GM10248 (cell line): ENCODE results near the gene MED13L.

Source experiments
- CTCF ChIA-PET: fragments of 300-600 bp; sonication (Branson Sonifier 250); formaldehyde crosslinking; extraction: SDS; loops from one replicate; lab custom pipeline; 2021; ENCODE audit warnings: antibody characterized with exemption; lab: Yijun Ruan, JAX
- POLR2A ChIA-PET: fragments of 350-650 bp; sonication (Branson Sonifier 250); formaldehyde crosslinking; extraction: SDS; loops from one replicate; lab custom pipeline; 2020; ENCODE audit warnings: antibody characterized with exemption; lab: Yijun Ruan, JAX
- DNase-seq: peaks from one replicate; pipeline ENCODE4 v3.0.0; 2012; ENCODE audit errors: extremely low spot score
- TF ChIP-seq, protein P1 (sequence below): IDR thresholded peaks from 2 replicates; pipeline ENCODE4 v1.5.1; 2012; ENCODE audit warnings: mild to moderate bottlenecking, low read depth; ENCODE audit errors: extremely low read depth, missing control alignments, control extremely low read depth

Gene MED13L

DNA sequence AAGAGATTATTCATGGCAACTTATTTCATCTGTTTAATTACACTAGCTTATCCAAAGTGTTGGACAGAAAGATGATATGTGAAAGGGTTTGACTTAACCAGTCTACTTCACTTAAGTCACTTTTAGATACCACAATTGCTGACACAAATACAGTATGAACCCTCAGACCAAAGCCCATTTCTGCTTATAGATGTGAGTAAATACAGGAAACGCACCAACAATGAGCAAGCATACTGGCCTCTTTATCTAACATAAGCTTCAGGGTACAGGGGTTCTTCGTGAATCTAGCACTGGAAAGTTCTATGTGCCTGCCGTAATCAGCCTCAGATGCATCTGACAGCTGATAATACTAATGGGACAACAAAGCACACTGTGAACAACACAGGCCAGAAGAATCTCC is 209.6 kb downstream of the MED13L start:
- DNase-seq, result no peak
- TF ChIP-seq, protein P1, sequence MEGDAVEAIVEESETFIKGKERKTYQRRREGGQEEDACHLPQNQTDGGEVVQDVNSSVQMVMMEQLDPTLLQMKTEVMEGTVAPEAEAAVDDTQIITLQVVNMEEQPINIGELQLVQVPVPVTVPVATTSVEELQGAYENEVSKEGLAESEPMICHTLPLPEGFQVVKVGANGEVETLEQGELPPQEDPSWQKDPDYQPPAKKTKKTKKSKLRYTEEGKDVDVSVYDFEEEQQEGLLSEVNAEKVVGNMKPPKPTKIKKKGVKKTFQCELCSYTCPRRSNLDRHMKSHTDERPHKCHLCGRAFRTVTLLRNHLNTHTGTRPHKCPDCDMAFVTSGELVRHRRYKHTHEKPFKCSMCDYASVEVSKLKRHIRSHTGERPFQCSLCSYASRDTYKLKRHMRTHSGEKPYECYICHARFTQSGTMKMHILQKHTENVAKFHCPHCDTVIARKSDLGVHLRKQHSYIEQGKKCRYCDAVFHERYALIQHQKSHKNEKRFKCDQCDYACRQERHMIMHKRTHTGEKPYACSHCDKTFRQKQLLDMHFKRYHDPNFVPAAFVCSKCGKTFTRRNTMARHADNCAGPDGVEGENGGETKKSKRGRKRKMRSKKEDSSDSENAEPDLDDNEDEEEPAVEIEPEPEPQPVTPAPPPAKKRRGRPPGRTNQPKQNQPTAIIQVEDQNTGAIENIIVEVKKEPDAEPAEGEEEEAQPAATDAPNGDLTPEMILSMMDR, result no peak
- CTCF ChIA-PET, result interaction anchor here (0.6 to 2.1 kb wide), 7 partner anchors 12 to 128 kb away, joined by 3 to 10 read pairs (median 3); no protein-coding TSS in a partner anchor
- POLR2A ChIA-PET, result no interaction called here

DNA sequence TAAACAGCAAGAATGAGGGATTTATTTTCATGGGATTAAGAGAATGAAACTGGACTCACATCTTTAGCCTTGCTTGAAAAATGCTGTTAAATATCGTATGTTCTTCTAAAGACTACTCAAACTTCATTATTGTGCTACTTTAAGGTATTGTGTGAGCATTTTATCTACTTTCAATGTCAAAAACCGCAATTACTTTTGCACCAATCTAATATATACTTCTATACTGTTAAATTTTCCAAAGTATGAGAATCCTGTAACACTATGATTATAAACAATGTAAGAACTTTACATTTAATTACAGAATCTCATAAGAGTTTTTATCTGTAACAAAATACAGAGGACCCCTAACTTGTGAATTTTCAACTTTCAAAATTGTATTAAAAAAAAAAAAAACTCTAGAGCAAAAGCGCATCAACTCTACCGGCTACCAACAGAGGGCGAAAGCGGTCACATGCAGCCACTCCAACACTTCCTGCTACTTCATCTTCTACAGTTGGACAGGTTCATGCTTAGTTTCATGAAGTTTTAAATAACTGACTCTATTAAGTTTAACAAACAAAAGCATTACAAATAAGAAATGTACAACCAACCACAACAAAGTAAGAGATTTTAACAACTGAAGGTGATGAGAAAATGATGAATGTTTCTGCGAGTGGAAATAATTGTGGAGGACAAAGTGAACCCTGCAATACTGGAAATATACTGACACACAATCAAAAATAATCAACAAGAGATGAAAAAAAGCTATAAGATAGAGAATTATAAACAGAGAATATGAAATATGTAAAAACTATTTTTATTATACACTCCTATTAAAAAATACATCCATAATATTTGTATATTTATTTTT is 210.9 kb downstream of the MED13L start:
- DNase-seq, result peak; percentile 32
- TF ChIP-seq, protein P1, result peak; percentile 66
- CTCF ChIA-PET, result interaction anchor here (0.7 to 2.1 kb wide), 11 partner anchors 9 to 607 kb away, joined by 3 to 10 read pairs (median 3); no protein-coding TSS in a partner anchor
- POLR2A ChIA-PET, result no interaction called here

DNA sequence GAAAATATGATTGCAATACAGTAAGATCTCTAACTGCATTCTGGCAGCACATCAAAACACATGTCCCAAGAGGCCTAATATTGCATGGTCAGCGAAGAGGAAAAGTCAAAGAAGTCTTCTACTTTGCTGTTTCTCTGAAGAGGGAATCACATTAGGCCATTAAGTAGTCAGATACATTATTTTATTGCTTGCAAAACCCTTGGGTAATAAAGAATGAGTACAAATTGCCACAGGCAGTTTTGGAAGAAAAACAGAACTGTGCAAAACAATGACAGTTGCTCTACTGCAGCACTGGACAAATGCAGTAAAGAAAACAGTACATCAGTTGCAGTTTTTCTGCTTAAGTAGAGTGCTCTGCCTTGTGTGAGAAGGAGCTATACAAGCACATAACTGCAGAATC is 211.9 kb downstream of the MED13L start:
- ChIA-PET POLR2A (no interaction called here), CTCF (interaction anchor here (0.9 to 1.4 kb wide), 9 partner anchors 8 to 608 kb away, joined by 3 to 5 read pairs (median 3); no protein-coding TSS in a partner anchor)
- TF ChIP-seq, protein P1, result no peak
- no peak for DNase-seq

DNA sequence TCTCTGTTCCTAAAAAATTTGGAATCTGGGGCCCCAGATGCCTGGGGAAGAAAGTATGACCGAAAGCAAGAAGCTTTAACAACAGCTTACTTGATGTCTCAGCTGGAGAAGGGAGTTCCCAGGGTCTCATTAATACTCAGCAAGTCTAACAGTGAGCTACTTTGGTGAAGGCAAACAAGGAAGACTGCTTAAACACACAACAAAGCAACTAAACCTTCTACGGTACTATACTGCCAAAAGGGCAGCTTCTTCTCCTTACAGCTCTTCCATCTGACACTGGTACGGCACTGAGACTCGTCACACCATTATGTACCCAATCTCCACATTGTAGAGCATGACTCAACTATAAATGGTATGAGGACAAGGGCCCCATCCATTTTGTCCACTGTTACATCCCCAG is 213.0 kb downstream of the MED13L start:
- TF ChIP-seq, protein P1, result no peak
- DNase-seq, result no peak
- ChIA-PET POLR2A (no interaction called here), CTCF (interaction anchor here (0.8 to 1.6 kb wide), 5 partner anchors 10 to 23 kb away, joined by 3 to 5 read pairs (median 4); no protein-coding TSS in a partner anchor)

DNA sequence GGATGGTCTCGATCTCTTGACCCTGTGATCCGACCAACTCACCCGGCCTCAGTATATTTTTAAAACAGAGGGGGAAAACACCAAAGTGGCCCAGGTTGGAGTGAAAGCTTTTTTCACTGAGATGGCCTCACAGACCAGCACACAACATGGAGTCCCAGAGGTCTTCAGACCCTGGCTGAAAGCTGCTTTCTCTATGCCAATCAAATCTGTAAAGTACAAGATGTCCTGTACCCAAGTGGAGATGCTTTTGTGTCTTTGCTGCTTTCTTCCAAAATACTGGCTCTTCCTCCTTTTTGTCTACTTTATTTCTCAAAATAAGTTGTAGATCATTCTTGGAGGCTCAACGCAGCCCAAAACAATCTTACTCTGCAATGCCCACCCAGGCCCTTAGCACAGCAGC is 214.8 kb downstream of the MED13L start:
- CTCF ChIA-PET, result interaction anchor here (1.1 to 1.3 kb wide), 2 partner anchors 9 to 109 kb away, joined by 3 to 4 read pairs; no protein-coding TSS in a partner anchor
- DNase-seq, result no peak
- TF ChIP-seq, protein P1, result no peak
- POLR2A ChIA-PET, result no interaction called here

DNA sequence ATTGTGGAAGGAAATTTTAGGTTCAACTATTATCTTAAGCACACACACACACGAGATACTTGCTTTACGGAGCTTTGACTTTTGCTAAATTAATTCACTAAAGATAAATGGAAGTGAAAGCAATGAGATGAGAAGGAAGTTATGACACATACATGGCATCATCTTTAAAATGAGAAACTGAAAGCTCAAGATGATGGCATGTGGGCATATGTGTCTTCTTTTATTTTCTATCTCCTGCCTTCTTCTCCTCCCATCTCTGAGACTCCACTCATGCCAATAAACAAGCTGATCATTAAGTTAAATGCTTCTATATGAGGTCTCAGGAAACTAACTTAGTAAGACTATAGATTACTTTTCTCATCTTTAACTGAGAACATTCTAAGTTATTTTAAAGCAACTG is 216.7 kb downstream of the MED13L start:
- ChIA-PET CTCF (interaction anchor here (0.8 to 1.5 kb wide), 5 partner anchors 12 to 135 kb away, joined by 3 to 4 read pairs (median 3); no protein-coding TSS in a partner anchor), POLR2A (interaction anchor here (0.5 kb wide), 1 partner anchor 425 kb away, joined by 3 read pairs; no protein-coding TSS in a partner anchor)
- peak; percentile 51 for DNase-seq
- TF ChIP-seq, protein P1, result no peak
